ENCODE data around the gene AFDN.
"Not testable (repeated sequence)": the region's sequence is repeated elsewhere in the genome, so short reads cannot be mapped to it uniquely, and the experiment has no call there.

AFDN gene

DNA sequence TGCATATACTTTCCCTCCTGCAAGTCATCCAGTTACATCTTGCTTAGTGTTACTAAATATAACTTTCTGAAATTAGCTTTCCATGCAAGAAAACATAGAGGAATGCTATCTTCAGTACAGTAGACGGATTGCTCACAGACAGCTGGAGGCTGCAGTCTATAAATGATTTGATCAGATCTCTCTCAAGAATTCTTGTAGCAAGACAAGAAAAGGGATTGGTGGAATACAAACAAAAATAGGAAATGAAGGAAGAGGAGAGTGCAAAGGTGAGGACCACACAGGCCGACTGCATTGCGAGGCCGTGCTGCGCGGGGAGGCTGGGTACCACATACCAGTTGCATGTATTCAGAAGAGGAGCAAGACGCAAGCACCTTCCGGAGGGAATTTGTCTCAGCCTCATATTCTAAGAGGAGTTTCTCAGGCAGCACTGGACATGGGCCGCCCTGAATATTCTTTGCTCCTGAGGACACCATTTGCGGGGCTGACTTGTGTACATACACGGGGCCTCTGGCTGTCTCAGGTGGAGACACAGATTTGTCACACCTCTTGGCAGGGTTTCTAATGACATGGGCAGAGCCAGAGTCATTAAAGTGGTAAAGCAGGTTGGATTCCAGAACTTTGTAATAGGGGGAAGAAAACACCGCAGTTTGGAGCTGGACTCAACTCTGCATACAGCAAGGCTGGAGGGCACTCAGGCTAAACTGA lies 148.1 kb downstream of the AFDN start:
- peak in 3 of 58 donors; percentile 7 to 25 (median 20) for DNase-seq

GRCh38 chr6:167975458-167975857 lies 148.7 kb downstream of the AFDN start:
- no peak for DNase-seq

- not testable (repeated sequence) for DNase-seq
Observed at GRCh38 chr6:167976116-167976657, 149.5 kb downstream of the AFDN start.

DNA sequence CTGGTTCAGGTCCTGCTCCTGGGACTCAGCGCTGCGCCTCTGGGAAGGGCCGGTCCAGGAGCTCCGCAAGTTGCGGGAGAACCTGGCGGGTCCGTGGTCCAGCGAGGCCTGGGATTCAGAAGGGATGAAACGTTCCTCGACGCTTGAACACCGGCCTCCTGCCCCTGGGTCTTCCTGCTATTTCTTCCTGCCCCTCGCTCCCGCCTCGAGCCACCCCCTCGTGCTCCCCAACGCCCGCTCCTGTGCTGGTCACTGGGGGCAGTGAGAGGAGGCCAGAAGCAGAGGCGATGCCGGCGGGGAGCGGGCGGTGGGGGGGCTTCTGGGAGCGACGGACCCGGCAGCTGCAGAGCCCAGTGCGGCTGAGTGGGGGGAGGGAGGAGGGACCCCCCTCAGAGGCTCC lies 150.0 kb downstream of the AFDN start:
- no peak for DNase-seq

GRCh38 chr6:167977717-167978467 lies 151.2 kb downstream of the AFDN start:
- DNase-seq = no peak

- DNase-seq = no peak
Observed at GRCh38 chr6:167978607-167979006, 151.9 kb downstream of the AFDN start.

DNA sequence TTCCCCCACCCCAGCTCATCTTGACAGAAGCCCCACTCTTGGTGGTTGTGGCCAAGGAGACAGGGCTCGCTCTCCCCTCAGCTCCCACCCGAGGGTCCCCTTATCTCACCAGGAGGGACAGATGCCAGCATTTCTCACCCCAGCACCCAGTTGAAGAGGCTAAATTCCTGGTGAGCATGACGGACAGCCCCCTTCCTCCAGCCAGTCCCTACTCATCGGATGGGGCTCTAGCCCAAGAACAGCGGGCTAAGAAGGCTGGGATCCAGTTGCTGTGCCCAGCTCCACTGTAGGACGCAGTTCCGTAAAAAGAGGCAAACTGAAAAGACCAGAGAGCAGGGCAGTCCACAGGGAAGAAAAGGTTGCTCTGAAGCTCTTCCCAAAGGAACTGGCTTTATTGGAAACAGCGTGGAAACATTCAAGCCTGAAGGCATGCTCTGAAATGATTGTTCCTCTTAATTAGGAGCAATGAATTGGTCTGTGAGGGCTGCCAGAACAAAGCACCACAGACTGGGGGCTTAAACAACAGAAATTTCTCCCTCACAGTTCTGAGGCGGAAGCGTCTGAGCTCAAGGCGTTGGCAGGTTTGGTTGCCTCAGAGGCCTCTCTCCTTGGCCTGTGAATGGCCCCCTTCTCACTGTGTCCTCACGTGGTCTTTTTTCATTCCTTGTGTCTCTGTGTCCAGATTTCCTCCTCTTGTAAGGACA lies 152.9 kb downstream of the AFDN start:
- DNase-seq = peak in 6 of 58 donors; percentile 34 to 80 (median 44)

DNA sequence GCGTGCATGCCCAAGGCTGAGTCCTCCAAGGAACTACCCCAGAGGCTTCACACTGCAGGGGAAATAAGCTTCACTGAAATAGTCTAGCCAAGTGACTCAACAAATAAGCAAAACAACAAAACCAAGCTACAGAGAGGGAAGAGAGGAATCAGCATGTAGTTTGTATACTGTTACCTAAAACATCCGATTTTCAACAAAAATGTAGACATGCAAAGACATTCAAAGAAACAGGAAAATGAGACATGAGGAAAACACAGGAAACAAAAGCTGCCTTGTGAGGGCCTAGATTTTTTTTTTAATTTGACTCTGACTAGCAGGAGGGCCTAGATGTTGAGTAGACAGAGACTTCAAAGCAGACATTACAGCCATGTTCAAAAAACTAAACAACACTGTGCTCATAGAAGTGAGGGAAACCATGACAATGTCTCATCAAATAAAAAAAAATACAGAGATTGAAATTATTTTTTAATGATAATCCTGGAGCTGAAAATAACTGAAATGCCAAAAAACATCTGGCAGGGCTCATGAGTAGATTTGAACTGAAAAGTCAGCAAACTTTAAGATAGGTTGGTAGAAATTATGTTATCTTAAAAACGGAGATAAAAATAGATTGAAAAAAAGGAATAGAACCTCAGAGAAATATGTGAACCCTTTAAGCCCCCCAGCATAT lies 154.3 kb downstream of the AFDN start:
- DNase-seq = no peak

DNA sequence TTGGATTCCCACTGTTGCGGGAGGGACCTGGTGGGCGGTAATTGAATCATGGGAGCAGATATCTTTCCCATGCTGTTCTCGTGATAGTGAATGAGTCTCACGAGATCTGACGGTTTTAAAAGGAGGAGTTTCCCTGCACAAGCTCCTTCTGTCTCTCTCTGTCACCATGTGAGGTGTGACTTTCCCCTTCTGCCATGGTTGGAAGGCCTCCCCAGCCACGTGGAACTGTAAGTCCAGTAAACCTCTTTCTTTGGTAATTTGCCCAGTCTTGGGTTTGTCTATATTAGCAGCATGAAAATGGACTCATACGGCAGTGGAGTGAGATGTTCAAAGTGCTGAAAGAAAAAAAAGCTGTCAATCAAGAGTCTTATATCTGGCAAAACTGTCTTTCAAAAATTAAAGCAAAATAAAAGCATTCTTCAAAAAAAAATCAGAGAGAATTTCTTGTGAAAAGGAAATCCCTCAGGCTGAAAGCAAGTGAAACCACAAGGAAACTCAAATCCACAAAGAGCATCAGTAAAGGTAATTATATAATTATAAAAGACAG lies 155.3 kb downstream of the AFDN start:
- DNase-seq = no peak

DNA sequence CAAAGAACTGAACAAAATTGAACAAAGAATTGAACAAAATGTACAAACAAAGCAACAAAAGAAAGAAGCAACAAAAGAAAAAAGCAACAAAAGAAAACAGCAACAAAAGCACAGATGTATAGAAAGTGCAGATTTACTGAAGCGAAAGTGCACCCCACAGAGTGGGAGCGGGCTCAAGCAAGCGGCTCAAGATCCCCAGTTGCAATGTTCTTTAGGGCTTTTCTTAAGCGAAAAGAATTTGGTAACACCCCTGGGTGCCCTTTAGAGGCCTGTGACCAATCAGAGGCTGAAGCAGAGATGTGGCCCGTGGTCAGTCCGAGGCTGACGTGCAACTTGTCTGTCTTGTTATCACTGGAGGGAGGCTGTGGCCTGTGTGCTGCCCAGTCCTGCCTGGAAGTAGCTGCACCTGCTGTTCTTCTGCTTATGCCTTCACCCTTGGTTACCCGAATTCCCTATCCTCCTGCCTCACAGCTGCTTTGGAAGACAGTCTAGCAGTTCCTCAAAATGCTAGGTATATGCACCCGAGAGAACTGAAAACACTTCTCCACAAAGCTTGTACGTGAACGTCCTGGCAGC lies 157.5 kb downstream of the AFDN start:
- DNase-seq = no peak

GRCh38 chr6:167984876-167985604 lies 158.3 kb downstream of the AFDN start:
- DNase-seq = no peak

GRCh38 chr6:167985911-167986595 lies 159.3 kb downstream of the AFDN start:
- DNase-seq = no peak

GRCh38 chr6:167987396-167988153 lies 160.9 kb downstream of the AFDN start:
- no peak for DNase-seq

- no peak for DNase-seq
Observed at GRCh38 chr6:167988154-167988495, 161.4 kb downstream of the AFDN start.

GRCh38 chr6:167988945-167989841 lies 162.5 kb downstream of the AFDN start:
- DNase-seq = no peak

- no peak for DNase-seq
Observed at GRCh38 chr6:167990016-167990945, 163.6 kb downstream of the AFDN start.

All from anterior cingulate cortex (tissue), 58 donors.